Measurements from ENCODE around the gene ZC3H12C. TPM values are rescaled to one million over a fixed set of nuclear protein-coding genes. Genes with fewer than 3 reads are reported as not detected.
A peak's percentile ranks its signal among the peaks of the same experiment; 100 is the strongest.
"Not testable (repeated sequence)": the region's sequence is repeated elsewhere in the genome, so short reads cannot be mapped to it uniquely, and the experiment has no call there.

ZC3H12C gene
- polyA plus RNA-seq, 1 donor from 2014 or later, result not detected

DNA sequence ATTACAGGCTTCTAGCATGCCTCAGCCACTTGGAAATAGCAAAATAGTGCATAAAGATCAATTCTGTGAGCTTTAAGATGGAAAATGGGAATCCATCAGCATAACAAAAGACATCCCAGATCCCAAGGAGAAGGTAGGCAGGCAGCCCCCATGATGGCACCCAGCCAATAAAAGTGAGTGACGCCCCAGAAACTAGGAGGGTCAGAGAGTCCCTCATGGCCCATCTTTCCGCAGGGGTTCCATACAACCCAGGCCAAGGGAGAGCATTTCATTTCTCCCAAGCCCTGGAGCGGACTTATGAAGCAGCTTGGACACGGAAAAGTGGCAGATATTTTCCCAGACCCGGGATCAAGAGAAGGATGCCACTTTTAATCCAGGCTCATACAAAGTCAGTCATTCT is 93.3 kb downstream of the ZC3H12C start:
- Mint-ChIP-seq H3K9me3 (peaks cover 0 to 13% (median 2%) of the 10 kb centered on the region in 3 donors), H3K27me3 (peaks cover 29% of the 10 kb centered on the region), H3K36me3 (no peaks in the 10 kb centered on the region), H3K4me1 (peaks cover 0 to 5% (median 0%) of the 10 kb centered on the region in 3 donors), H3K4me3 (no peak overlapping the region), H3K27ac (no peak overlapping the region)

DNA sequence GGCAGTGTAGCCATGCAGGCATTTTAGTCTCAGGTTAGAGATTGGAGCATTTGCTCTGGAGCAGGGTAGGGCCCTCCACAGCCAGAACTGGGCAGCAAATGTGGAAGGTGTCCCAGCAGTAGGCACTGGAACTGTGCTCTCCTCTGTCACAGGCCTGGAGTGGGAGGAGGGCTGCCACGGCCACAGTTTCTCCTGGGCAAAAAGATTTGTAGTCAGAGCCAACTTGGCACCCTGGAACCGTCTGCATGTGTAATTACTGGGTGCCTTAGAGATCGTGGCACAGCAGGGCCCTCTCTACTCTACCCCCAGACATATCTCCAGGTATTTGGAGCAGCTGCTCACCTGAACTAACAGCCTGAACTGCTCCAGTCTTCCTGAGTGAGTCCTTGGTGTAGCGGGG is 93.7 kb downstream of the ZC3H12C start:
- Mint-ChIP-seq H3K4me1 (peaks cover 0 to 5% (median 0%) of the 10 kb centered on the region in 3 donors), H3K27ac (no peak overlapping the region), H3K36me3 (no peaks in the 10 kb centered on the region), H3K4me3 (no peak overlapping the region), H3K9me3 (peaks cover 0 to 13% (median 2%) of the 10 kb centered on the region in 3 donors), H3K27me3 (peaks cover 28% of the 10 kb centered on the region)

DNA sequence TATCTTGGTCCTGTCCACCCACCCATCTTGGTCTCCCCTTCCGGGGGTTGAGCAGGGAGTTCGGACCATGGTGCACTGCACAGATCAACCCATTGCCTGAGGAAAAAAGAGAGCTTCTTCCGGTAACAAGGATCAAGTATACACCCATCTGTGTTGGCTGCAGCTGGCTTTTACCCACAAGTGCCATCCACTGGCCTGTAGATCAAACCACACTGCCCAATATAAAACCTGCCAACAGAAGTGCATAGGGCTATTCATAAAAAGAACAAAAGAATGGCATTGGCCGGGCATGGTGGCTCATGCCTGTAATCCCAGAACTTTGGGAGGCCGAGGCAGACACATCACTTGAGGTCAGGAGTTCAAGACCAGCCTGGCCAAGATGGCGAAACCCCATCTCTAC is 94.5 kb downstream of the ZC3H12C start:
- Mint-ChIP-seq H3K4me1 (peaks cover 6 to 11% (median 6%) of the 10 kb centered on the region in 3 donors), H3K27me3 (peaks cover 25% of the 10 kb centered on the region), H3K4me3 (no peak overlapping the region), H3K9me3 (peaks cover under 1 to 15% (median 2%) of the 10 kb centered on the region in 3 donors), H3K36me3 (no peaks in the 10 kb centered on the region), H3K27ac (no peak overlapping the region)

- Mint-ChIP-seq H3K9me3 (peaks cover 2 to 18% (median 6%) of the 10 kb centered on the region in 3 donors), H3K4me3 (no peak overlapping the region), H3K27me3 (peaks cover 28% of the 10 kb centered on the region), H3K4me1 (peaks cover 11 to 13% (median 11%) of the 10 kb centered on the region in 3 donors), H3K27ac (no peak overlapping the region), H3K36me3 (no peaks in the 10 kb centered on the region)
These were observed 97.7 kb downstream of the ZC3H12C start for GRCh38 chr11:110190885-110191284.

GRCh38 chr11:110192604-110193282 is 99.6 kb downstream of the ZC3H12C start:
- H3K27ac Mint-ChIP-seq, result peak overlapping the region in 2 of 3 donors; percentile 10 to 51
- H3K9me3 Mint-ChIP-seq, result peaks cover 2 to 18% (median 6%) of the 10 kb centered on the region in 3 donors
- peak overlapping the region in 2 of 4 donors; percentile 21 to 68 for H3K4me3 Mint-ChIP-seq
- H3K4me1 Mint-ChIP-seq, result peaks cover 11 to 13% (median 11%) of the 10 kb centered on the region in 3 donors
- H3K36me3 Mint-ChIP-seq, result not testable (repeated sequence)
- peaks cover 29% of the 10 kb centered on the region for H3K27me3 Mint-ChIP-seq

GRCh38 chr11:110194211-110194766 is 101.1 kb downstream of the ZC3H12C start:
- Mint-ChIP-seq H3K27me3 (peaks cover 27% of the 10 kb centered on the region), H3K4me1 (peaks cover 11 to 13% (median 11%) of the 10 kb centered on the region in 3 donors), H3K9me3 (peaks cover 2 to 18% (median 6%) of the 10 kb centered on the region in 3 donors)
- H3K4me3 Mint-ChIP-seq, H3K27ac Mint-ChIP-seq, H3K36me3 Mint-ChIP-seq: not testable (repeated sequence)

- Mint-ChIP-seq H3K9me3 (peaks cover 0 to 6% (median 6%) of the 10 kb centered on the region in 3 donors), H3K27me3 (peaks cover 21% of the 10 kb centered on the region)
These were observed 103.1 kb downstream of the ZC3H12C start for GRCh38 chr11:110196241-110196754.

DNA sequence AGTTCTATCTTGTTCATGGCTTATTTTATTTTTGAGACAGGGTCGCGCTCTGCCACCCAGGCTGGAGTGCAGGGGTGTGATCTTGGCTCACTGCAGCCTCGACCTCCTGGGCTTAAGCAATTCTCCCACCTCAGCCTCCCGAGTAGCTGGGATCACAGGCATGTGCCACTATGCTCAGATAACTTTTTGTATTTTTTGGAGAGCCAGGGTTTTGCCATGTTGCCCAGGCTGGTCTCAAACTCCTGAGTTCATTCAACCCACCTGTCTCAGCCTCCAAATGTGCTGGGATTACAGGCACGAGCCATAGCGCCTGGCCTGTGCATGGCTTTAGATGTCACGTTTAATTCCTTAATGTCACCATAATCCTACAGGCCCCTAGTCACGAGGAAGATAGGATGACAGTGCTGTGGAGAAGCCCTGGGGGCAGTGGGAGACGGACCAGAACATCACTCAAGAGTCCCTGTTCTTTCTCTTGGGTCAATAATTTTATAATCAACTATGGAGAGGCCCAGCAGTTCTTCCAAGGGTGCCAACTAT is 103.8 kb downstream of the ZC3H12C start:
- Mint-ChIP-seq H3K36me3 (no peaks in the 10 kb centered on the region), H3K27ac (no peak overlapping the region), H3K9me3 (peaks cover 0 to 6% (median 4%) of the 10 kb centered on the region in 3 donors), H3K4me3 (no peak overlapping the region), H3K27me3 (peaks cover 22% of the 10 kb centered on the region), H3K4me1 (peaks cover 8 to 11% (median 10%) of the 10 kb centered on the region in 3 donors)

More at GRCh38 chr11:110196241-110196754, 103.1 kb downstream of the ZC3H12C start:
- no peak overlapping the region for H3K4me3 Mint-ChIP-seq
- H3K4me1 Mint-ChIP-seq, result peaks cover 8 to 11% (median 11%) of the 10 kb centered on the region in 3 donors
- peak overlapping the region in 1 of 3 donors; percentile 37 for H3K27ac Mint-ChIP-seq
- H3K36me3 Mint-ChIP-seq, result no peaks in the 10 kb centered on the region

DNA sequence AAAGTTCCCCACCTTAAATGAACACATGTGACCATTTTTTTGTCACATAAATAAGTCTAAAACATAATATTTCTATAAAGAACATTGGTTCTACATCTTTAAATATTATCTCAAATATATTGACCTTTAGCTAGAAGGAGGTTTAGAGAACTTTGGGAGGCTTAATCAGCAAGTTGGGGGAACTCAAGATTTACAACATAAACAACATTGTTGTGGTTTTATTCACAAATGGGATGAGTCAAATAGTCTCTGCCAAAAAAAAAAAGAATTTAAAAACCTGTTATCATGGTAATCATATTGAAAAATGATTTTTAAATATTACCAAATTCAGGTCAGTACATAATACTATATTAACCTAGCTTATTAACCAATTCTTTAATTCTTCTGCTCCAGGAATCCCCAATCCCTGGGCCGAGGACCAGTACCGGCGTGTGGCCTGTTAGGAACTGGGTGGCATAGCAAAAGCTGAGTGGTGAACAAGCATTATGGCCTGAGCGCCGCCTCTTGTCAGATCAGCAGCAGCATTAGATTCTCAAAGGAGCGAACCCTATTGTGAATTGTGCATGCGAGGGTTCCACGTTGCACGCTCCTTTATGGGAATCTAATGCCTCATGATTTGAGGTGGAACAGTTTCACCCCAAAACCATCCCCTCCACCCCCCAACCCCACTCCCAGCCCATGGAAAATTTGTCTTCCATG is 105.0 kb downstream of the ZC3H12C start:
- no peak overlapping the region for H3K27ac Mint-ChIP-seq
- H3K4me3 Mint-ChIP-seq, result no peak overlapping the region
- H3K9me3 Mint-ChIP-seq, result peaks cover 0 to under 1% (median 0%) of the 10 kb centered on the region in 3 donors
- no peaks in the 10 kb centered on the region for H3K4me1 Mint-ChIP-seq
- no peaks in the 10 kb centered on the region for H3K36me3 Mint-ChIP-seq
- peaks cover 22% of the 10 kb centered on the region for H3K27me3 Mint-ChIP-seq

DNA sequence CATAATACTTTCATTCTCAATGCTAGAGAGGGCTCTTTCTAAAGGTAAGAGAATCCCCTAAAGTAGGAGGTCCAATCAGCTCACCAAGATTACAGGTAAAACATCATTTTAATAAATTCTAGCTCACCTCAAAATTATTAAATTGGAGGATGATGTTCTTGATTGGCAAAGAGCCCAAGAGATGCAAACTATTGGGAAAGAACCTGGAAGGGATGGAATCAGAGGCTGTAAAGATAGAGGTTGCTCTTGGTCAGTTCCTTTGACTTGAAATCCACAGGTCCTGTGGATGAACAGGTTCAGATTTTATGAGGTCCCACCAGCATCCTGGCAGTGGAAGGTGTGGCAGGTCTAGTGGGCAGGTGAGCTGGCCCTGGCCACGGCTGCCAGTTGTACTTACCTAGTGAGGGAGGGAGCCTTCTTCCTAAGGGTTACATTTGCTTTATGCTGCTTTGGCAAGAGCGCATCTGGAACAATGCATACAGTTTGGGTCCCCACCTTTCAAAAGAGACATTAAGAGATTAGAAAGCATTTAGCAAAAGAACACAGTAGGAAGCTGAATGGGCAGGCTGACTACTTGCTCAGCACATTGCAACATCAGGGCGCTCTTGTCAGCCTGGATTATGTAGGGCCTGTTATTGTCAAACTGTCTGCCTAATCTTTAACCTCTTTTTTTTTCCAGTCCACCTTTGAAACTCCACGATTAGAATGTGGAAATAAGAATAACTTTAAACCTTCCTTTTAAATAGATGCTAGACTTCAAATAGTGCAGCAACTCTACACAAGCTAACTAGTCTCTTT is 106.2 kb downstream of the ZC3H12C start:
- Mint-ChIP-seq H3K27me3 (peaks cover 19% of the 10 kb centered on the region), H3K4me3 (peak overlapping the region in 1 of 4 donors; percentile 51), H3K36me3 (no peaks in the 10 kb centered on the region), H3K4me1 (no peaks in the 10 kb centered on the region), H3K9me3 (no peaks in the 10 kb centered on the region), H3K27ac (no peak overlapping the region)

DNA sequence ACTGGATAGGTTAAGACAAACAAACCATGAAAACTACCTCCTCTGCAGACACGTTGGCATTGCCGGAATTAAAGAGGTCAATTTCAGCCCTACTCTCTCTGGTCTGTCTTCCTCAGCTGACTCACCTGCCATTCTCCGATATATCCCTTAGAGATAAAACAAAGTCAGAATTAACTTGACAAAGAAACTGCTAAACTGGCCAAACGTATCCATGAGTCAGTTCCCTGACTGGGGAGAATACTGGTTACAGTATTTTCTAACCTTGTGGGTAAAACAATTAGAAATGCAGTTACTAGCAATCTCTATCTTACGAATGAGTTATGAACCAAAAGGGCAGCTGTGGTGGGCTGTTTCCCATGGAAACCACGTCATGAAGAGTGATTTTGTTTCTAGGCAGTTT is 107.0 kb downstream of the ZC3H12C start:
- no peak overlapping the region for H3K4me3 Mint-ChIP-seq
- H3K36me3 Mint-ChIP-seq, result no peaks in the 10 kb centered on the region
- H3K9me3 Mint-ChIP-seq, result no peaks in the 10 kb centered on the region
- H3K4me1 Mint-ChIP-seq, result no peaks in the 10 kb centered on the region
- H3K27ac Mint-ChIP-seq, result no peak overlapping the region
- peaks cover 13% of the 10 kb centered on the region for H3K27me3 Mint-ChIP-seq

DNA sequence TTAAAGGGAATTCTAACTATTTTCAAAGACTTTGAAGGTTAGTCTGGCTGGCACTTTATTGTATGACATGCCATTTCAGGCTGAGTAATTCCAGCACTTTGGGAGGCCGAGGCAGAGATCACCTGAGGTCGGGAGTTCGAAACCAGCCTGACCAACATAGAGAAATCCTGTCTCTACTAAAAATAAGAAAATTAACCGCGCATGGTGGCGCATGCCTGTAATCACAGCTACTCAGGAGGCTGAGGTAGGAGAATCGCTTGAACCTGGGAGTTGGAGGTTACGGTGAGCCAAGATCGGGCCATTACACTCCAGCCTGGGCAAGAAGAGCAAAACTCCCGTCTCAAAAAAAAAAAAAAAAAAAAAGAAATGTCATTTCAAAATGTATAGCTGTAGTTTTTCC is 107.6 kb downstream of the ZC3H12C start:
- no peak overlapping the region for H3K4me3 Mint-ChIP-seq
- no peaks in the 10 kb centered on the region for H3K9me3 Mint-ChIP-seq
- peaks cover 7% of the 10 kb centered on the region for H3K27me3 Mint-ChIP-seq
- H3K36me3 Mint-ChIP-seq, result no peaks in the 10 kb centered on the region
- no peak overlapping the region for H3K27ac Mint-ChIP-seq
- no peaks in the 10 kb centered on the region for H3K4me1 Mint-ChIP-seq

GRCh38 chr11:110207123-110207522 is 113.9 kb downstream of the ZC3H12C start:
- H3K36me3 Mint-ChIP-seq, result no peaks in the 10 kb centered on the region

DNA sequence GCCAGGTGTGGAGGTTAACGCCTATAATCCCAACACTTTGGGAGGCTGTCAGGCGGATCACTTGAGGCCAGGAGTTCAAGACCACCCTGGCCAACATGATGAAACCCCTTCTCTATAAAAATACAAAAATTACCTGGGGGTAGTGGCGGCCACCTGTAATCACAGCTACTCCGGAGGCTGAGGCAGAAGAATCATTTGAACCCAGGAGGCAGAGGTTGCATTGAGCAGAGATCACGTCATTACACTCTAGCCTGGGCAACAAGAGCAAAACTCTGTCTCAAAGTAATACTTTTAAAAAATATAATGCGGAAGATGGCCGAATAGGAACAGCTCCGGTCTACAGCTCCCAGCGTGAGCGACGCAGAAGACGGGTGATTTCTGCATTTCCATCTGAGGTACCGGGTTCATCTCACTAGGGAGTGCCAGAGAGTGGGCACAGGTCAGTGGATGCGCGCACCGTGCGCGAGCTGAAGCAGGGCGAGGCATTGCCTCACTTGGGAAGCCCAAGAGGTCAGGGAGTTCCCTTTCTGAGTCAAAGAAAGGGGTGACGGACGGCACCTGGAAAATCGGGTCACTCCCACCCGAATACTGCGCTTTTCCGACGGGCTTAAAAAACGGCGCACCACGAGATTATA is 115.6 kb downstream of the ZC3H12C start:
- not testable (repeated sequence) for H3K9me3 Mint-ChIP-seq, H3K4me1 Mint-ChIP-seq
- peak overlapping the region in 1 of 3 donors; percentile 31 for H3K27ac Mint-ChIP-seq

More at GRCh38 chr11:110207123-110207522, 113.9 kb downstream of the ZC3H12C start:
- H3K4me1 Mint-ChIP-seq, result peaks cover 0 to 5% (median 0%) of the 10 kb centered on the region in 3 donors
- no peak overlapping the region for H3K27ac Mint-ChIP-seq
- peak overlapping the region in 1 of 4 donors; percentile 13 for H3K4me3 Mint-ChIP-seq
- no peaks in the 10 kb centered on the region for H3K9me3 Mint-ChIP-seq
- peaks cover 6% of the 10 kb centered on the region for H3K27me3 Mint-ChIP-seq

More for the DNA sequence above, 115.6 kb downstream of the ZC3H12C start:
- H3K4me3 Mint-ChIP-seq, result peak overlapping the region in 3 of 4 donors; percentile 80 to 91 (median 82)
- not testable (repeated sequence) for H3K36me3 Mint-ChIP-seq, H3K27me3 Mint-ChIP-seq

Data from IgD-negative memory B cell (primary cell).